ENCODE data around the gene EVPLL.

EVPLL gene

DNA sequence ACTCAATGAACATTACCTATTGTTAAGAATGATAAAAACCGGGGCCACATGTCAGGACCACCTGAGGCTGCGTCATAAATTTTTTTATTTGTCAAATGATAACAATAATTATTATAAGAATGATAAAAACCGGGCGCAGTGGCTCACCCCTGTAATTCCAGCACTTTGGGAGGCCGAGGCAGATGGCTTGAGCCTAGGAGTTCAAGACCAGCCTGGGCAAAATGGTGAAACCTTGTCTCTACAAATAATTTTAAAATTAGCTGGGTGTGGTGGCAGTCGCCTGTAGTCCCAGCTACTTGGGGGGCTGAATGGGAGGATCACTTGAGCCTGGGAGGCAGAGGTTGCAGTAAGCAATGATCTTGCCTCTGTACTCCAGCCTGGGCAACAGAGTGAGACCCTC is 13.4 kb upstream of the EVPLL start:
- no peak for ATAC-seq
- no peak for TF ChIP-seq RARB (CRISPR knock-in tag; IDR thresholded peaks at IDR 0.05)

DNA sequence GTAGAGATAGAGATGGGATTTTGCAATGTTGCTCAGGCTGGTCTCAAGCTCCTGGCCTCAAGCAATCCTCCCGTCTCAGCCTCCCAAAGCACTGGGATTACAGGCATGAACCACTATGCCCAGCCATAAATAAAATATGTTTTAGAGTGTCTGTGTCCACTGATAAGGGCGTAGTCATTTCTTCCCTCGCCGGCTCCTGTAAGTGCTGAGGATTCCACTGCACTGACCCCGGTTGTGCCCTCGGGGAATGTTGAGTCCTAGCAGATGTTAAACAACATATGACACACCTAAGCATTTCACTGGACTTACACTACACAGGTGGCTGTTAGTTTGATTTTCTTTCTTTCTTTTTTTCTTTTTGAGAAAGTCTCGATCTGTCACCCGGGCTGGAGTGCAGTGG is 8.6 kb upstream of the EVPLL start:
- TF ChIP-seq, protein P1, sequence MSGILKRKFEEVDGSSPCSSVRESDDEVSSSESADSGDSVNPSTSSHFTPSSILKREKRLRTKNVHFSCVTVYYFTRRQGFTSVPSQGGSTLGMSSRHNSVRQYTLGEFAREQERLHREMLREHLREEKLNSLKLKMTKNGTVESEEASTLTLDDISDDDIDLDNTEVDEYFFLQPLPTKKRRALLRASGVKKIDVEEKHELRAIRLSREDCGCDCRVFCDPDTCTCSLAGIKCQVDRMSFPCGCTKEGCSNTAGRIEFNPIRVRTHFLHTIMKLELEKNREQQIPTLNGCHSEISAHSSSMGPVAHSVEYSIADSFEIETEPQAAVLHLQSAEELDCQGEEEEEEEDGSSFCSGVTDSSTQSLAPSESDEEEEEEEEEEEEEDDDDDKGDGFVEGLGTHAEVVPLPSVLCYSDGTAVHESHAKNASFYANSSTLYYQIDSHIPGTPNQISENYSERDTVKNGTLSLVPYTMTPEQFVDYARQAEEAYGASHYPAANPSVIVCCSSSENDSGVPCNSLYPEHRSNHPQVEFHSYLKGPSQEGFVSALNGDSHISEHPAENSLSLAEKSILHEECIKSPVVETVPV (CRISPR knock-in tag; IDR thresholded peaks at IDR 0.05) = no peak
- TF ChIP-seq, protein P2, sequence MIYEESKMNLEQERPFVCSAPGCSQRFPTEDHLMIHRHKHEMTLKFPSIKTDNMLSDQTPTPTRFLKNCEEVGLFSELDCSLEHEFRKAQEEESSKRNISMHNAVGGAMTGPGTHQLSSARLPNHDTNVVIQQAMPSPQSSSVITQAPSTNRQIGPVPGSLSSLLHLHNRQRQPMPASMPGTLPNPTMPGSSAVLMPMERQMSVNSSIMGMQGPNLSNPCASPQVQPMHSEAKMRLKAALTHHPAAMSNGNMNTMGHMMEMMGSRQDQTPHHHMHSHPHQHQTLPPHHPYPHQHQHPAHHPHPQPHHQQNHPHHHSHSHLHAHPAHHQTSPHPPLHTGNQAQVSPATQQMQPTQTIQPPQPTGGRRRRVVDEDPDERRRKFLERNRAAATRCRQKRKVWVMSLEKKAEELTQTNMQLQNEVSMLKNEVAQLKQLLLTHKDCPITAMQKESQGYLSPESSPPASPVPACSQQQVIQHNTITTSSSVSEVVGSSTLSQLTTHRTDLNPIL (CRISPR knock-in tag; IDR thresholded peaks at IDR 0.05; ENCODE audit: low read depth) = no peak
- TF ChIP-seq ZFP3 (CRISPR knock-in tag; IDR thresholded peaks at IDR 0.05) (no peak), TOX (CRISPR knock-in tag; IDR thresholded peaks at IDR 0.05; ENCODE audit: borderline replicate concordance) (no peak), ZFP30 (CRISPR knock-in tag; IDR thresholded peaks at IDR 0.05) (no peak), ZC3H10 (CRISPR knock-in tag; IDR thresholded peaks at IDR 0.05) (no peak), ESRRG (CRISPR knock-in tag; IDR thresholded peaks at IDR 0.05) (no peak), CSDC2 (CRISPR knock-in tag; IDR thresholded peaks at IDR 0.05) (no peak), ZNF8 (CRISPR knock-in tag; IDR thresholded peaks at IDR 0.05) (no peak), ZNF70 (CRISPR knock-in tag; IDR thresholded peaks at IDR 0.05) (no peak), ISL1 (CRISPR knock-in tag; IDR thresholded peaks at IDR 0.05) (no peak), SNAI2 (CRISPR knock-in tag; IDR thresholded peaks at IDR 0.05) (no peak), BACH2 (CRISPR knock-in tag; IDR thresholded peaks at IDR 0.05; ENCODE audit: borderline replicate concordance) (no peak), RARB (CRISPR knock-in tag; IDR thresholded peaks at IDR 0.05) (no peak), GLIS3 (CRISPR knock-in tag; IDR thresholded peaks at IDR 0.05) (no peak), ZNF565 (CRISPR knock-in tag; conservative IDR thresholded peaks at IDR 0.05; ENCODE audit: low read depth) (no peak)
- TF ChIP-seq, protein P3, sequence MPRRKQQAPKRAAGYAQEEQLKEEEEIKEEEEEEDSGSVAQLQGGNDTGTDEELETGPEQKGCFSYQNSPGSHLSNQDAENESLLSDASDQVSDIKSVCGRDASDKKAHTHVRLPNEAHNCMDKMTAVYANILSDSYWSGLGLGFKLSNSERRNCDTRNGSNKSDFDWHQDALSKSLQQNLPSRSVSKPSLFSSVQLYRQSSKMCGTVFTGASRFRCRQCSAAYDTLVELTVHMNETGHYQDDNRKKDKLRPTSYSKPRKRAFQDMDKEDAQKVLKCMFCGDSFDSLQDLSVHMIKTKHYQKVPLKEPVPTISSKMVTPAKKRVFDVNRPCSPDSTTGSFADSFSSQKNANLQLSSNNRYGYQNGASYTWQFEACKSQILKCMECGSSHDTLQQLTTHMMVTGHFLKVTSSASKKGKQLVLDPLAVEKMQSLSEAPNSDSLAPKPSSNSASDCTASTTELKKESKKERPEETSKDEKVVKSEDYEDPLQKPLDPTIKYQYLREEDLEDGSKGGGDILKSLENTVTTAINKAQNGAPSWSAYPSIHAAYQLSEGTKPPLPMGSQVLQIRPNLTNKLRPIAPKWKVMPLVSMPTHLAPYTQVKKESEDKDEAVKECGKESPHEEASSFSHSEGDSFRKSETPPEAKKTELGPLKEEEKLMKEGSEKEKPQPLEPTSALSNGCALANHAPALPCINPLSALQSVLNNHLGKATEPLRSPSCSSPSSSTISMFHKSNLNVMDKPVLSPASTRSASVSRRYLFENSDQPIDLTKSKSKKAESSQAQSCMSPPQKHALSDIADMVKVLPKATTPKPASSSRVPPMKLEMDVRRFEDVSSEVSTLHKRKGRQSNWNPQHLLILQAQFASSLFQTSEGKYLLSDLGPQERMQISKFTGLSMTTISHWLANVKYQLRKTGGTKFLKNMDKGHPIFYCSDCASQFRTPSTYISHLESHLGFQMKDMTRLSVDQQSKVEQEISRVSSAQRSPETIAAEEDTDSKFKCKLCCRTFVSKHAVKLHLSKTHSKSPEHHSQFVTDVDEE (CRISPR knock-in tag; IDR thresholded peaks at IDR 0.05) = no peak
- TF ChIP-seq, protein P4, sequence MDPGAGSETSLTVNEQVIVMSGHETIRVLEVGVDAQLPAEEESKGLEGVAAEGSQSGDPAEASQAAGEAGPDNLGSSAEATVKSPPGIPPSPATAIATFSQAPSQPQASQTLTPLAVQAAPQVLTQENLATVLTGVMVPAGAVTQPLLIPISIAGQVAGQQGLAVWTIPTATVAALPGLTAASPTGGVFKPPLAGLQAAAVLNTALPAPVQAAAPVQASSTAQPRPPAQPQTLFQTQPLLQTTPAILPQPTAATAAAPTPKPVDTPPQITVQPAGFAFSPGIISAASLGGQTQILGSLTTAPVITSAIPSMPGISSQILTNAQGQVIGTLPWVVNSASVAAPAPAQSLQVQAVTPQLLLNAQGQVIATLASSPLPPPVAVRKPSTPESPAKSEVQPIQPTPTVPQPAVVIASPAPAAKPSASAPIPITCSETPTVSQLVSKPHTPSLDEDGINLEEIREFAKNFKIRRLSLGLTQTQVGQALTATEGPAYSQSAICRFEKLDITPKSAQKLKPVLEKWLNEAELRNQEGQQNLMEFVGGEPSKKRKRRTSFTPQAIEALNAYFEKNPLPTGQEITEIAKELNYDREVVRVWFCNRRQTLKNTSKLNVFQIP (CRISPR knock-in tag; IDR thresholded peaks at IDR 0.05; ENCODE audit: borderline replicate concordance, low read depth) = no peak
- TF ChIP-seq, protein P5, sequence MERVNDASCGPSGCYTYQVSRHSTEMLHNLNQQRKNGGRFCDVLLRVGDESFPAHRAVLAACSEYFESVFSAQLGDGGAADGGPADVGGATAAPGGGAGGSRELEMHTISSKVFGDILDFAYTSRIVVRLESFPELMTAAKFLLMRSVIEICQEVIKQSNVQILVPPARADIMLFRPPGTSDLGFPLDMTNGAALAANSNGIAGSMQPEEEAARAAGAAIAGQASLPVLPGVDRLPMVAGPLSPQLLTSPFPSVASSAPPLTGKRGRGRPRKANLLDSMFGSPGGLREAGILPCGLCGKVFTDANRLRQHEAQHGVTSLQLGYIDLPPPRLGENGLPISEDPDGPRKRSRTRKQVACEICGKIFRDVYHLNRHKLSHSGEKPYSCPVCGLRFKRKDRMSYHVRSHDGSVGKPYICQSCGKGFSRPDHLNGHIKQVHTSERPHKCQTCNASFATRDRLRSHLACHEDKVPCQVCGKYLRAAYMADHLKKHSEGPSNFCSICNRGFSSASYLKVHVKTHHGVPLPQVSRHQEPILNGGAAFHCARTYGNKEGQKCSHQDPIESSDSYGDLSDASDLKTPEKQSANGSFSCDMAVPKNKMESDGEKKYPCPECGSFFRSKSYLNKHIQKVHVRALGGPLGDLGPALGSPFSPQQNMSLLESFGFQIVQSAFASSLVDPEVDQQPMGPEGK (CRISPR knock-in tag; IDR thresholded peaks at IDR 0.05; ENCODE audit: borderline replicate concordance) = no peak
- no peak for ATAC-seq

DNA sequence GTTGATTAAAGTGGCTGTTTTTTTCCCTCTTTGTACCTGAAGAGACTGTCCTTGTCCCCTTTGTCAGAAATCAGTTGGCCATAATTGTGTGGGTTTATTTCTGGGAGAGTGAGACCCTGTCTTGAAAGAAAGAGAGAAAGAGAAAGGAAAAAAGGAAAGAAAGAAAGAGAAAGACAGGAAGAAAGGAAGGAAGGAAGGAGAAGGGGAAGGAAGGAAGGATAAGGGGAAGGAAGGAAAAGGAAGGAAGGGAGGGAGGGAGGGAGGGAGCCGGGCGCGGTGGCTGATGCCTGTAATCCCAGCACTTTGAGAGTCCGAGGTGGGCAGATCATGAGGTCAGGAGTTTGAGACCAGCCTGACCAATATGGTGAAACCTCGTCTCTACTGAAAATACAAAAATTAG is 6.8 kb upstream of the EVPLL start:
- no peak for TF ChIP-seq GLIS3 (CRISPR knock-in tag; IDR thresholded peaks at IDR 0.05)
- TF ChIP-seq, protein P5 (CRISPR knock-in tag; IDR thresholded peaks at IDR 0.05; ENCODE audit: borderline replicate concordance) = no peak
- no peak for TF ChIP-seq PPARA (CRISPR knock-in tag; IDR thresholded peaks at IDR 0.05; ENCODE audit: borderline replicate concordance)
- TF ChIP-seq OSR1 (CRISPR knock-in tag; IDR thresholded peaks at IDR 0.05) = no peak
- no peak for TF ChIP-seq TCF4 (CRISPR knock-in tag; IDR thresholded peaks at IDR 0.05; ENCODE audit: borderline replicate concordance)
- no peak for TF ChIP-seq ZNF565 (CRISPR knock-in tag; conservative IDR thresholded peaks at IDR 0.05; ENCODE audit: low read depth)
- TF ChIP-seq ESRRG (CRISPR knock-in tag; IDR thresholded peaks at IDR 0.05) = no peak
- no peak for TF ChIP-seq ZC3H10 (CRISPR knock-in tag; IDR thresholded peaks at IDR 0.05)
- TF ChIP-seq, protein P3 (CRISPR knock-in tag; IDR thresholded peaks at IDR 0.05) = no peak
- no peak for TF ChIP-seq BACH2 (CRISPR knock-in tag; IDR thresholded peaks at IDR 0.05; ENCODE audit: borderline replicate concordance)
- TF ChIP-seq CSDC2 (CRISPR knock-in tag; IDR thresholded peaks at IDR 0.05) = no peak
- no peak for TF ChIP-seq ZNF70 (CRISPR knock-in tag; IDR thresholded peaks at IDR 0.05)
- no peak for TF ChIP-seq RARB (CRISPR knock-in tag; IDR thresholded peaks at IDR 0.05)
- TF ChIP-seq, protein P1 (CRISPR knock-in tag; IDR thresholded peaks at IDR 0.05) = no peak
- no peak for ATAC-seq
